Measurements from ENCODE around the gene IFNAR1.
"Not testable (repeated sequence)": the region's sequence is repeated elsewhere in the genome, so short reads cannot be mapped to it uniquely, and the experiment has no call there.

IFNAR1 gene

GRCh38 chr21:33350676-33351075 lies 25.9 kb downstream of the IFNAR1 start:
- DNase-seq: no peak
- Mint-ChIP-seq H3K27me3 (no peaks in the 10 kb centered on the region), H3K9me3 (no peaks in the 10 kb centered on the region), H3K36me3 (ENCODE audit: low read depth) (peaks cover 61% of the 10 kb centered on the region), H3K4me3 (no peak overlapping the region), H3K4me1 (ENCODE audit: low read depth) (peaks cover 18% of the 10 kb centered on the region), H3K27ac (peak overlapping the region; percentile 22)

GRCh38 chr21:33355355-33355754 lies 30.6 kb downstream of the IFNAR1 start:
- no peaks in the 10 kb centered on the region for H3K9me3 Mint-ChIP-seq
- H3K4me1 Mint-ChIP-seq (ENCODE audit: low read depth): peaks cover 11% of the 10 kb centered on the region
- H3K4me3 Mint-ChIP-seq: no peak overlapping the region
- H3K36me3 Mint-ChIP-seq (ENCODE audit: low read depth): peaks cover 53% of the 10 kb centered on the region
- DNase-seq: no peak
- peak overlapping the region; percentile 77 for H3K27ac Mint-ChIP-seq
- no peaks in the 10 kb centered on the region for H3K27me3 Mint-ChIP-seq

- Mint-ChIP-seq H3K4me1 (ENCODE audit: low read depth) (peaks cover 11% of the 10 kb centered on the region), H3K9me3 (no peaks in the 10 kb centered on the region), H3K36me3 (ENCODE audit: low read depth) (peaks cover 48% of the 10 kb centered on the region), H3K27ac (peak overlapping the region; percentile 77), H3K27me3 (no peaks in the 10 kb centered on the region), H3K4me3 (no peak overlapping the region)
- DNase-seq: no peak
Measured at GRCh38 chr21:33355996-33356395, 31.2 kb downstream of the IFNAR1 start.

DNA sequence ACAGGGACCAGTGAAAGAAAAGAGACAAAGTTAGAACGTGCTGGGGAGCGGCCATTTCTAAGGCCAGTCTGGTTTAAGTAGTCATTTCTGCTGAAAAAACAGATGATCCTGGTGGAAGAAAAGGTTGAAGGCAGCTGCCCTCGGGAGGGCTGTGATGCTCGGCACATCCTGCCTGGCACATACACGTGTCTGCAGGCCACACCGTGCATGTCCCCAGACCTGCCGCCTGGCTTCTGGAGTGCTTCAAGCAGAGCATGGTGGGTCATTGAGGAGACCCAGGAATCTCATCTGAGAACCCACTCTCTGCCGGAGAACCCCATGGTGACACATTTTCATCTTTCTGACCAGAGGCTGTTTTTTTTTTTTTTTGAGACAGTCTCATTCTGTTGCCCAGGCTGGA lies 32.4 kb downstream of the IFNAR1 start:
- Mint-ChIP-seq H3K27ac (no peak overlapping the region), H3K4me3 (no peak overlapping the region), H3K4me1 (ENCODE audit: low read depth) (peaks cover 21% of the 10 kb centered on the region), H3K27me3 (no peaks in the 10 kb centered on the region), H3K36me3 (ENCODE audit: low read depth) (peaks cover 42% of the 10 kb centered on the region), H3K9me3 (no peaks in the 10 kb centered on the region)
- DNase-seq: no peak

DNA sequence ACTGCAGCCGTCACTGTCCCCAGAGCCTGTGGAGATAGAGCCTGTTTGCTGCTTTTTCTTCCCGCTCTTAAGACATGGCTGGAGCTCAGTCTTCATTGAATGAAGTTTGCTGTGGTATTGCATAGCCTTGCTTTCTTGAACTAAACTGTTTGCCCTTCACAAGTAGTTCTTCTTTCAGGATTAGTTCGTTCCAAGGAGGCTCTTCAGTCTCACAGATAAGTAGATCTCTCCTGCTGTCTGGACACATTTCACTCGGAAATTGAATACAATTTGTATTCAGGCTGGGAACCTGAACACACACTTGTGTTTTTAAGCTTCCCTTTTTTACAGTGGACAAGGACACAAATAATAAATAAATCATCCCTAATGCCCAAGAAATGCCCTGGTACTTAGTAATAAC lies 34.7 kb downstream of the IFNAR1 start:
- Mint-ChIP-seq H3K27ac (no peak overlapping the region), H3K9me3 (no peaks in the 10 kb centered on the region), H3K4me1 (ENCODE audit: low read depth) (peaks cover 24% of the 10 kb centered on the region)

GRCh38 chr21:33360281-33360680 lies 35.5 kb downstream of the IFNAR1 start:
- H3K27me3 Mint-ChIP-seq: no peaks in the 10 kb centered on the region
- H3K4me3 Mint-ChIP-seq: no peak overlapping the region
- H3K9me3 Mint-ChIP-seq: no peaks in the 10 kb centered on the region
- H3K4me1 Mint-ChIP-seq (ENCODE audit: low read depth): peaks cover 21% of the 10 kb centered on the region
- no peak for DNase-seq
- peaks cover 25% of the 10 kb centered on the region for H3K36me3 Mint-ChIP-seq (ENCODE audit: low read depth)
- H3K27ac Mint-ChIP-seq: peak overlapping the region; percentile 12

More for the DNA sequence above, 34.7 kb downstream of the IFNAR1 start:
- H3K27me3 Mint-ChIP-seq: no peaks in the 10 kb centered on the region
- peaks cover 32% of the 10 kb centered on the region for H3K36me3 Mint-ChIP-seq (ENCODE audit: low read depth)
- no peak for DNase-seq
- H3K4me3 Mint-ChIP-seq: no peak overlapping the region

DNA sequence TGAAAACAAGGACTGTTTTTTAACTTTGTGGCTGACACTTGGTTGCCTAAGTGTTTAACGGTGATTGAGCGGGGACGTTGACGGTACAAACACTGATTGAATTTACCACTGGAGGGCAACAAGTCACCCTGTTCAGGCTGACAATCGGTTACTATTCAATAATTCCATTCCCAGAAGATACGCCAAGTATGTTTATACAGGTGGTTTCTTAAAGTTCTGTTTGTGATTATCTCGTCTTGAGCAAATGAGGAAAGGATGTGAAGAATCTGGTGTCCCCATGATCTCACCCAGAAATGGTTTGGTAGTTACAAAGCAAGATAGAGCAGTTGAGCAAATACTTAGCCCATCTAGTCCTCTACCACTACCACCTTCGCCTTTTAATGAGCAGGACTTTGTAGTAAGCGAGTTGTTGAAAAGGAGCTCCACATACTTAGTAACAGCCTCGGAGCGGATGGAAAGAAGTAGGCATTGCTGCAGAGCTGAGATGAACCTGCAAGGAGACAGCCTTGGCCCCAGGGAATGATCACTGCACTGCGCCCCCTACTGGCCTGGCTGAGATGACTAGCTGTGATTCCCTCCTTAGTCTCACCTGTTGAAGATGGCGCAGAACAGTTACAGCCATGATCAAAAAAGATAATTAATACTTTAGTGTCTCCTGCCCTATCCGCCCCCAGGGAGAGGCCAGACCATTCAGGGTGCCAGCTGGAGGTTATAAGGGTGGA lies 36.3 kb downstream of the IFNAR1 start:
- H3K27ac Mint-ChIP-seq: peak overlapping the region; percentile 15
- no peaks in the 10 kb centered on the region for H3K9me3 Mint-ChIP-seq
- peaks cover 18% of the 10 kb centered on the region for H3K4me1 Mint-ChIP-seq (ENCODE audit: low read depth)
- peak; percentile 94 for DNase-seq
- peak overlapping the region; percentile 63 for H3K4me3 Mint-ChIP-seq
- peaks cover 17% of the 10 kb centered on the region for H3K36me3 Mint-ChIP-seq (ENCODE audit: low read depth)
- no peaks in the 10 kb centered on the region for H3K27me3 Mint-ChIP-seq

GRCh38 chr21:33362044-33362555 lies 37.3 kb downstream of the IFNAR1 start:
- DNase-seq: peak; percentile 55
- Mint-ChIP-seq H3K36me3 (ENCODE audit: low read depth) (peaks cover 7% of the 10 kb centered on the region), H3K4me3 (peak overlapping the region; percentile 63), H3K27ac (peak overlapping the region; percentile 84), H3K9me3 (peaks cover 2% of the 10 kb centered on the region), H3K4me1 (ENCODE audit: low read depth) (peaks cover 18% of the 10 kb centered on the region), H3K27me3 (no peaks in the 10 kb centered on the region)

DNA sequence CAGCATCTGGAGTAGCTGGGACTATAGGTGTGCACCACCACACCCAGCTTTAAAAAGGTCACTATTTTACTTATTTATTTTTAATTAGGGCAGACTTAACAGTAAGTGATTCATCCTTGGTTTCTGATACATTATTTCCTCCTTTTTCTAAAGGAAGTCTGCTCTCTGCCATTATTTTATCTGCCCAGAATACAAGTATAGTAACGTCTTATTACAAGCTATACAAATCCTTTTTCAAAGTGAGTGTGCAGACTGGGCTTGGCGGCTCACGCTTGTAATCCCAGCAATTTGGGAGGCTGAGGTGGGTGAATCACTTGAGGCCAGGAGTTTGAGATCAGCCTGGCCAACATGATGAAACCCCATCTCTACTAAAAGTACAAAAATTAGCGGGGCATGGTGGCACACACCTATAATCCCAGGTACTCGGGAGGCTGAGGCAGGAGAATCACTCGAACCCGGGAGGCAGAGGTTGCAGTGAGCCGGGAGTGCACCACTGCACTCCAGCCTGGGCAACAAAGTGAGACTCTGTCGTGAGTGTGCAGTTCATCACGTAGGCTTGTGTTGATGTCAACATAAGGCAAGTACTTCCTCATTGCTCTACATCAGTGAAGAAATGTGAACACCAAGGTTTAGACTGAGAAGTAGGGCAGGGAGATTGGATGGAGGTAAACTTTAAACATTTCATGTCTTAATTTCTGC lies 39.3 kb downstream of the IFNAR1 start:
- H3K9me3 Mint-ChIP-seq: peaks cover 15% of the 10 kb centered on the region
- peaks cover 18% of the 10 kb centered on the region for H3K4me1 Mint-ChIP-seq (ENCODE audit: low read depth)
- not testable (repeated sequence) for H3K27me3 Mint-ChIP-seq; H3K4me3 Mint-ChIP-seq; H3K27ac Mint-ChIP-seq; DNase-seq; H3K36me3 Mint-ChIP-seq (ENCODE audit: low read depth)

DNA sequence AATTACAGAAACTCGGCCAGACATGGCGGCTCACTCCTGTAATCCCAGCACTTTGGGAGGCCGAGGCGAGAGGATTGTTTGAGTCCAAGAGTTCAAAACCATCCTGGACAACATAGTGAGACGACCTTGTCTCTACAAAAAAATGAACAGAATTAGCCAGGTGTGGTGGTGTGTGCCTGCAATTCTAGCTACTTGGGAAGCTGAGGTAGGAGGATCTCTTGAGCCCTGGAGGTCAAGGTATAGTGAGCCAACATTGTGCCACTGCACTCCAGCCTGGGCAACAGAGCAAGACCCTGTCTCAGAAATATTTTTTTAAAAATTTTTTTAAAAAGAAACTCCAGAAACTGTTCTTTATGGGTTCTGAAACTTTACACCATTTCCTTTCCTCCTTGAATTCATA lies 40.1 kb downstream of the IFNAR1 start:
- H3K36me3 Mint-ChIP-seq (ENCODE audit: low read depth): peaks cover 6% of the 10 kb centered on the region
- no peaks in the 10 kb centered on the region for H3K27me3 Mint-ChIP-seq
- H3K4me1 Mint-ChIP-seq (ENCODE audit: low read depth): peaks cover 18% of the 10 kb centered on the region
- no peak overlapping the region for H3K4me3 Mint-ChIP-seq
- peaks cover 15% of the 10 kb centered on the region for H3K9me3 Mint-ChIP-seq
- DNase-seq: no peak
- no peak overlapping the region for H3K27ac Mint-ChIP-seq

GRCh38 chr21:33367309-33367973 lies 42.7 kb downstream of the IFNAR1 start:
- peaks cover 15% of the 10 kb centered on the region for H3K9me3 Mint-ChIP-seq
- H3K4me1 Mint-ChIP-seq (ENCODE audit: low read depth): peaks cover 2% of the 10 kb centered on the region
- DNase-seq: no peak
- H3K27ac Mint-ChIP-seq: peak overlapping the region; percentile 0
- no peaks in the 10 kb centered on the region for H3K27me3 Mint-ChIP-seq
- peaks cover 6% of the 10 kb centered on the region for H3K36me3 Mint-ChIP-seq (ENCODE audit: low read depth)
- no peak overlapping the region for H3K4me3 Mint-ChIP-seq

GRCh38 chr21:33368124-33368523 lies 43.4 kb downstream of the IFNAR1 start:
- Mint-ChIP-seq H3K4me1 (ENCODE audit: low read depth) (no peaks in the 10 kb centered on the region), H3K9me3 (peaks cover 15% of the 10 kb centered on the region), H3K36me3 (ENCODE audit: low read depth) (peaks cover 6% of the 10 kb centered on the region), H3K27me3 (no peaks in the 10 kb centered on the region), H3K4me3 (no peak overlapping the region), H3K27ac (no peak overlapping the region)
- DNase-seq: no peak

GRCh38 chr21:33368576-33368975 lies 43.8 kb downstream of the IFNAR1 start:
- peaks cover 15% of the 10 kb centered on the region for H3K9me3 Mint-ChIP-seq
- H3K36me3 Mint-ChIP-seq (ENCODE audit: low read depth): peaks cover 6% of the 10 kb centered on the region
- DNase-seq: no peak
- no peak overlapping the region for H3K4me3 Mint-ChIP-seq
- H3K4me1 Mint-ChIP-seq (ENCODE audit: low read depth): no peaks in the 10 kb centered on the region
- H3K27ac Mint-ChIP-seq: no peak overlapping the region
- no peaks in the 10 kb centered on the region for H3K27me3 Mint-ChIP-seq

DNA sequence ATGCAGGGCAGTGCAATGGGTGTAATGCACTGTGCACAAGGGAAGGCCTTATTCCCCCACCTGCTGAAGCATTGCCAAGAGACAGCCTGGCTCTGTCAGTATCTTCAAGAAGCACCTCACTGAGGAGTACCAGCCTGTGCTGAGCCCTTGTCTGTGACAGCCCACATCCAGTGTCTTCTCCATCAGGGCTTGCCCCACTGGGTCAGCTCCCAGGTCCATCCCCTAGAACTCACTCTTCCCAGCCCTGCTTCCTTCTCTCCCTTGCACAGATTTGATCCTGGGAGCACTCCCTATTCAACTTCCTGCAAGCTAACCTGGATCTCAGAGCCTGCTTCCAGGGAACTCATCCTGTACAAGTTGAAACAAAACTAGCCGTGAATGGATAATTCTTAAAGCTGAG lies 44.8 kb downstream of the IFNAR1 start:
- peaks cover 3% of the 10 kb centered on the region for H3K4me1 Mint-ChIP-seq (ENCODE audit: low read depth)
- no peak for DNase-seq
- no peaks in the 10 kb centered on the region for H3K27me3 Mint-ChIP-seq
- no peak overlapping the region for H3K27ac Mint-ChIP-seq
- H3K36me3 Mint-ChIP-seq (ENCODE audit: low read depth): peaks cover 6% of the 10 kb centered on the region
- no peak overlapping the region for H3K4me3 Mint-ChIP-seq
- H3K9me3 Mint-ChIP-seq: peaks cover 15% of the 10 kb centered on the region

- Mint-ChIP-seq H3K4me3 (no peak overlapping the region), H3K9me3 (peaks cover 15% of the 10 kb centered on the region), H3K27ac (no peak overlapping the region), H3K27me3 (peaks cover 4% of the 10 kb centered on the region), H3K4me1 (ENCODE audit: low read depth) (peaks cover 8% of the 10 kb centered on the region), H3K36me3 (ENCODE audit: low read depth) (peaks cover 6% of the 10 kb centered on the region)
- DNase-seq: no peak
Measured at GRCh38 chr21:33370305-33370704, 45.5 kb downstream of the IFNAR1 start.

Measured in activated T-cell treated with anti-CD3 and anti-CD28 coated beads, Interleukin-2, amount 50 U/mL, for 24 hours (primary cell).